NCI-H69 (cell line): ENCODE measurements around the gene PANK2.
"Not testable (repeated sequence)": the region's sequence is repeated elsewhere in the genome, so short reads cannot be mapped to it uniquely, and the experiment has no call there.

Source experiments
- DNase-seq: peaks from one replicate; lab custom pipeline; 2025; lab: John Stamatoyannopoulos, UW

Gene PANK2

GRCh38 chr20:3869839-3870634 is 19.1 kb upstream of the PANK2 start:
- DNase-seq = no peak

GRCh38 chr20:3871550-3872265 is 17.5 kb upstream of the PANK2 start:
- peak; percentile 42 for DNase-seq

GRCh38 chr20:3873507-3873906 is 15.7 kb upstream of the PANK2 start:
- no peak for DNase-seq

- no peak for DNase-seq
Measured at GRCh38 chr20:3874194-3874844, 14.9 kb upstream of the PANK2 start.

GRCh38 chr20:3875378-3875974 is 13.7 kb upstream of the PANK2 start:
- DNase-seq = no peak

GRCh38 chr20:3876000-3876399 is 13.2 kb upstream of the PANK2 start:
- DNase-seq = no peak

- DNase-seq = no peak
Measured at GRCh38 chr20:3876676-3877075, 12.5 kb upstream of the PANK2 start.

- not testable (repeated sequence) for DNase-seq
Measured at GRCh38 chr20:3878921-3879274, 10.3 kb upstream of the PANK2 start.

GRCh38 chr20:3885715-3886114 is 3.5 kb upstream of the PANK2 start:
- DNase-seq = no peak

GRCh38 chr20:3887876-3888620 is 1.1 kb upstream of the PANK2 start:
- DNase-seq = peak; percentile 75

- peak; percentile 76 for DNase-seq
Measured at GRCh38 chr20:3889489-3890397, 556 bp downstream of the PANK2 start.

- DNase-seq = peak; percentile 47
Measured at GRCh38 chr20:3890398-3890751, 1.2 kb downstream of the PANK2 start.

- DNase-seq = peak; percentile 14
Measured at GRCh38 chr20:3890999-3891929, 2.1 kb downstream of the PANK2 start.

GRCh38 chr20:3894796-3895195 is 5.6 kb downstream of the PANK2 start:
- no peak for DNase-seq

- DNase-seq = no peak
Measured at GRCh38 chr20:3896302-3896701, 7.1 kb downstream of the PANK2 start.

- no peak for DNase-seq
Measured at GRCh38 chr20:3896853-3897583, 7.8 kb downstream of the PANK2 start.

- DNase-seq = not testable (repeated sequence)
Measured at GRCh38 chr20:3898181-3898580, 9.0 kb downstream of the PANK2 start.

- no peak for DNase-seq
Measured at GRCh38 chr20:3898639-3899038, 9.5 kb downstream of the PANK2 start.

- peak; percentile 27 for DNase-seq
Measured at GRCh38 chr20:3900187-3900604, 11.0 kb downstream of the PANK2 start.
